NCI-H524 treated with DMSO at 0.1 percent for 48 hours (cell line): ENCODE data around the gene COA1.
"Not testable (repeated sequence)": the region's sequence is repeated elsewhere in the genome, so short reads cannot be mapped to it uniquely, and the experiment has no call there.

ENCODE experiments used
- DNase-seq: peaks from one replicate; lab custom pipeline; 2025; lab: John Stamatoyannopoulos, UW

The COA1 gene

GRCh38 chr7:43726466-43726865 lies 2.9 kb downstream of the COA1 start:
- DNase-seq, result no peak

- DNase-seq, result no peak
Observed at GRCh38 chr7:43725251-43725650, 4.1 kb downstream of the COA1 start.

GRCh38 chr7:43723007-43723341 lies 6.3 kb downstream of the COA1 start:
- DNase-seq, result no peak

- no peak for DNase-seq
Observed at GRCh38 chr7:43721193-43721806, 8.0 kb downstream of the COA1 start.

- no peak for DNase-seq
Observed at GRCh38 chr7:43716598-43716997, 12.7 kb downstream of the COA1 start.

- not testable (repeated sequence) for DNase-seq
Observed at GRCh38 chr7:43715966-43716365, 13.4 kb downstream of the COA1 start.

GRCh38 chr7:43711503-43711902 lies 17.8 kb downstream of the COA1 start:
- no peak for DNase-seq

GRCh38 chr7:43708055-43708454 lies 21.3 kb downstream of the COA1 start:
- not testable (repeated sequence) for DNase-seq

GRCh38 chr7:43703573-43703972 lies 25.8 kb downstream of the COA1 start:
- no peak for DNase-seq

- no peak for DNase-seq
Observed at GRCh38 chr7:43702974-43703373, 26.3 kb downstream of the COA1 start.

GRCh38 chr7:43701929-43702328 lies 27.4 kb downstream of the COA1 start:
- DNase-seq, result no peak

GRCh38 chr7:43701500-43701854 lies 27.8 kb downstream of the COA1 start:
- no peak for DNase-seq

- no peak for DNase-seq
Observed at GRCh38 chr7:43700646-43701499, 28.4 kb downstream of the COA1 start.

GRCh38 chr7:43700059-43700501 lies 29.2 kb downstream of the COA1 start:
- DNase-seq, result no peak

- DNase-seq, result no peak
Observed at GRCh38 chr7:43698460-43699255, 30.7 kb downstream of the COA1 start.

- no peak for DNase-seq
Observed at GRCh38 chr7:43697690-43698089, 31.6 kb downstream of the COA1 start.

GRCh38 chr7:43695365-43695764 lies 34.0 kb downstream of the COA1 start:
- no peak for DNase-seq

GRCh38 chr7:43694399-43694748 lies 34.9 kb downstream of the COA1 start:
- no peak for DNase-seq

GRCh38 chr7:43693687-43694398 lies 35.5 kb downstream of the COA1 start:
- no peak for DNase-seq

- no peak for DNase-seq
Observed at GRCh38 chr7:43692582-43693373, 36.5 kb downstream of the COA1 start.

GRCh38 chr7:43691611-43692010 lies 37.7 kb downstream of the COA1 start:
- DNase-seq, result no peak

- no peak for DNase-seq
Observed at GRCh38 chr7:43689115-43689514, 40.2 kb downstream of the COA1 start.
